Measurements from ENCODE around the gene MYCBP.

Gene MYCBP

DNA sequence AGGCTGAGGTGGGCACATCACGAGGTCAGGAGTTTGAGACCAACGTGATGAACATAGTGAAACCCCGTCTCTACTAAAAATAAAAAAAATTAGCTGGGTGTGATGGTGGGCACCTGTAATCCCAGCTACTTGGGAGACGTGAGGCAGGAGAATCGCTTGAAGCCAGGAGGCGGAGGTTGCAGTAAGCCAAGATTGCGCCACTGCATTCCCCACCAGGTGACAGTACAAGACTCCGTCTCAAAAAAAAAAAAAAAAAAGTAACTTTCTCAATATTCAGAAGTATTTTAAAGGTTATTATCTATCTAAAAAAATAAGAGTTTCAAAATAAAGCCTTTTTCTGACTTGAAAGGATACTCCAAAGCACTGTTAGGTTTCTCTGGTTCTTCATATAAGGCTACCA lies 5.9 kb downstream of the MYCBP start:
- DNase-seq (ENCODE audit: low spot score) = no peak
- no peak for TF ChIP-seq CTCF (IDR thresholded peaks at IDR 0.05; ENCODE audit: extremely low read depth, missing control alignments)

GRCh38 chr1:38865112-38865715 lies 7.9 kb downstream of the MYCBP start:
- no peak for DNase-seq (ENCODE audit: low spot score)

GRCh38 chr1:38860454-38860795 lies 12.7 kb downstream of the MYCBP start:
- no peak for DNase-seq (ENCODE audit: low spot score)
- TF ChIP-seq CTCF (IDR thresholded peaks at IDR 0.05; ENCODE audit: extremely low read depth, missing control alignments) = no peak

More at GRCh38 chr1:38865112-38865715, 7.9 kb downstream of the MYCBP start:
- TF ChIP-seq CTCF (IDR thresholded peaks at IDR 0.05; ENCODE audit: extremely low read depth, missing control alignments) = no peak

DNA sequence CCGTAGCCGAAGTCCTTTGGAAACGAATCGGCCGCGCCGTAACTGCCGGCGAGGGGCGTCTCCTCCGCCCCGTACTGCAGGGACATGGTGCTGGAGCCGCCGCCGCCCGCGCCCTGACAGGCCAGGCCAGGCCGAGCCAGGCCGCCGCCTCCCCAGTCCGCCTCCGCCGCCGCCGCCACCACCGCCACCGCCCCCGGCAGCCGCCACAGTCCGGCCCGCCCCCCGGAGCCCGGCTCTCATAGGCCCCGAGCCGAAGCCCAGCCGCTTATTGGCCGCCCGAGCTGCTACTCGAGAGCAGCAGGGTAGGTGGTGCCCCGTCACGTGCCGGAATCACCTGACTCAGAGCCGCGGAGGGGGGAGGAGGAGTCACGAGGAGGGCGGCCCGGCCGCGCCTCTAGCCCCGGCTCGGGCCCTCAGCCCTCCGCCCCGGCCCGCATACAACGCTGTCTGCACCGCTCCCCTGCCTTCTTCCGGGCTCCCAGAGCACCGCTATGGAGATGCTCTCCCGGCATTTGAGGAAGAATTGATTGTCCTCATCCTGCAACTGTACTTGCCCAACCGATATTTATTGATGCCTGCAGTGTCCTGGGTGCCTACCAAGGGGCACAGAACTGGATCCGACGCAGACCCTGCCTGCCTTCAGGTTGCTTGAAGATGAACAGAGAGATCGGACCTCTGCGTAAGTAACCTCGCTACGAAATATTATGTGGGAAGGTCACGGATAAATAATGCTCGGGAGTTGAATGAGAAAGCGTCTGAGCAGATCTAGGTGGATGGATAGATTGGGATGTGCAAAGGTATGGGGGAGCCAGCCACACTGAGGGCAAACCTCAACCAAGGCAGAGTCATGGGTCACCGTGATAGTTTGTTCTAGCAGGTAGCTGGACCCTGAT lies 13.3 kb downstream of the MYCBP start, which contains the start of gene RRAGC:
TSS of gene RRAGC (minus strand) at position 212 of the 893 bp plus-strand sequence. CDS start at position 86, 126 bp downstream.
- TF ChIP-seq CTCF (IDR thresholded peaks at IDR 0.05; ENCODE audit: extremely low read depth, missing control alignments) = no peak
- DNase-seq (ENCODE audit: low spot score) = peak; percentile 99

DNA sequence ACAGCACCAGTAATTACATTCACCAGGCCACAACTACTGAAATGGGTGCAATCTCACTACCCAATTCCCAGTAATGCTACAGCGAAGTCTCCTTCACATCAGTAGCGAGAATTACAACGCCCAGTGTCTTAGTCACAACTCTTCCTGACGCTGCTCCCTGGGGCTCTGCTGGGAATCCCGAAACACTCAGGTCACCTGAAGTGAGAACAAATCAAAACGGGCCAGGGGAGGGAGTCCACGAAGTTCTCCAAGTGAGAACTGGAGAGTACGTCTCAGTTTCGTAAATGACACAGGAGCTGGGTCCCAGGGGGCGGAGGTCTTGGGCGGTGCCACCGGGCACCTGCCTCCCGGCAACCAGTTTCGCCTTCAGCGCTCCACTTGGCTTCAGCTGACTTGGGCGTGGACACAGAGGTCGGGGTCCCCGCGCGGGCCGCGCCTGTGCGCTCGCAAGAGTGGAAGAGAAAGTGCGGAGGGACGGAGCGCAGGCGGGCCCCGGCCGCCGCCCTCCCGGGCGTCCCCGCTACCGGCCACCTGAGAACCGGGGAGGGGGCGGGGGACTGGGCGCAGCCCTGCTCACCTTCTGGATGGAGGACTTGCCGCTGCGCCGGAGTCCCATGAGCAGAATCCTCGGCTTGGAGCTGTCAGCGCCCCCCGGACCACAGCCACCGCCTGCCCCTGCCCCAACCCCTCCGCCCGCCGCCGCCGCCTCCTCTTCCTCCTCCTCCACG lies 14.2 kb downstream of the MYCBP start:
- peak; percentile 55 for DNase-seq (ENCODE audit: low spot score)
- no peak for TF ChIP-seq CTCF (IDR thresholded peaks at IDR 0.05; ENCODE audit: extremely low read depth, missing control alignments)

DNA sequence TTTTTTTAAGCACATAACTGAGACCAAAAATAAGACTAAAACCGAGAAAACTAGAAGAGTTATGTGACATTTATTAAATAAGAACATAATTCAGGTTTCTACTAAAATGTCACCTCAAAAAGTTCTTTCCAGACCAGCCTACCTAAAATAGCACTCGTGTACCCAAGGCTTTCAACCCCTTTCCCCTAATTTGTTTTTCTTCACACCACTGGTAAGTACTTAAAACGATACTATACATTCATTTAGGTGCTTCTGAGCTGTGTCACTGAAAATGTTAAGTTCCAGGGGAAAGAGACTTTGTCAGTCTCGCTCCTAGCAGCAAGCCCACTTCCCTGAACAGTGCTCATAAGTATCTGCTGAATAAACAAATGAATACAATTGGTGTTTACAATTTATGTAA lies 20.4 kb downstream of the MYCBP start:
- no peak for TF ChIP-seq CTCF (IDR thresholded peaks at IDR 0.05; ENCODE audit: extremely low read depth, missing control alignments)
- peak; percentile 24 for DNase-seq (ENCODE audit: low spot score)

DNA sequence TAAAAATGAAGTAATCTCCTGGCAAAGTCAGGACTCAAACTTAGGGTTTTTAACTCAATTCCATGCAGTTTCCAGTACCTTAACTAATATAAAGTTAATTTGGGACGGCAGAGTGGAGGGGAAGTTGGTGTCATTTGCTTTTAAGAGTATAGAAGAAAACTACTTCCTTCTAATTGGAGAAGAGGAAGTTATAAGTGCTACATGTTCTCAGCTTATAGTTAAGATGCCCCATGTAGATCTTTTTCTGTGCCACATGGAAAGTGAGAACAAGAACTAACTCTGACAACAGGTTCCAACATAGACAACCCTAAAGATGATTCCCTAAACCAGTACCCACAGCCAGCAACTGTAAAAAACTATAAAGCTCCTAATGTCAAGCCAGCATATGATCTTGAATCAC lies 25.1 kb downstream of the MYCBP start:
- no peak for DNase-seq (ENCODE audit: low spot score)
- TF ChIP-seq CTCF (IDR thresholded peaks at IDR 0.05; ENCODE audit: extremely low read depth, missing control alignments) = no peak

All from GM20000 (cell line).